Smooth muscle cell (in vitro differentiated cells): Measurements from ENCODE around the gene NDUFB7. TPM values are rescaled to one million over a fixed set of nuclear protein-coding genes. Genes with fewer than 3 reads are reported as not detected.

ENCODE experiments used
- DNase-seq: peaks from one replicate; lab custom pipeline; 2025; ENCODE audit not compliant: unreplicated experiment; lab: John Stamatoyannopoulos, UW
- H2AFZ ChIP-seq: fragments of 200-600 bp; sonication (generic); 2 replicates; pipeline ENCODE4 v1.6.0; 2016; ENCODE audit warnings: antibody characterized with exemption, low read depth, mild to moderate bottlenecking
- H3F3A ChIP-seq: fragments of 200-600 bp; sonication (generic); 2 replicates; pipeline ENCODE4 v1.6.0; 2017; ENCODE audit warnings: antibody characterized with exemption, low read depth
- H3K27ac ChIP-seq: fragments of 200-600 bp; sonication (generic); 2 replicates; pipeline ENCODE4 v1.5.1; 2016; ENCODE audit warnings: low read depth, mild to moderate bottlenecking
- H3K27me3 ChIP-seq: fragments of 200-600 bp; sonication (generic); 2 replicates; pipeline ENCODE4 v1.6.1; 2016; ENCODE audit warnings: low read depth, mild to moderate bottlenecking
- H3K36me3 ChIP-seq: fragments of 200-600 bp; sonication (generic); 2 replicates; pipeline ENCODE4 v1.5.1; 2016; ENCODE audit warnings: low read depth
- H3K4me1 ChIP-seq: fragments of 200-600 bp; sonication (generic); 2 replicates; pipeline ENCODE4 v1.5.1; 2016; ENCODE audit warnings: low read depth
- H3K4me2 ChIP-seq: fragments of 200-600 bp; sonication (generic); 2 replicates; pipeline ENCODE4 v1.6.0; 2016; ENCODE audit warnings: mild to moderate bottlenecking
- H3K4me3 ChIP-seq: fragments of 200-600 bp; sonication (generic); 2 replicates; pipeline ENCODE4 v1.5.1; 2016; ENCODE audit warnings: mild to moderate bottlenecking
- H3K79me2 ChIP-seq: fragments of 200-600 bp; sonication (generic); 2 replicates; pipeline ENCODE4 v1.6.0; 2016; ENCODE audit warnings: low read depth, mild to moderate bottlenecking
- H3K9ac ChIP-seq: fragments of 200-600 bp; sonication (generic); 2 replicates; pipeline ENCODE4 v1.6.0; 2016; ENCODE audit warnings: low read depth
- H3K9me3 ChIP-seq: fragments of 200-600 bp; sonication (generic); replicated peaks from 2 replicates; pipeline ENCODE4 v1.5.1; 2016; ENCODE audit warnings: low read depth
- H4K20me1 ChIP-seq: fragments of 200-600 bp; sonication (generic); 2 replicates; pipeline ENCODE4 v1.6.0; 2016; ENCODE audit warnings: low read depth
- WGBS: methylation state at CpG from one replicate; pipeline ENCODE4 v1.1.7; 2016; ENCODE audit warnings: low lambda C conversion rate; 5-methylcytosine and 5-hydroxymethylcytosine counted together
- microRNA counts: library from miRNA; unstranded; fragments of <30 nt; microRNA quantifications from one replicate; lab custom pipeline; 2016
- microRNA-seq: library from miRNA; unstranded; fragments of <30 nt; microRNA quantifications from one replicate; pipeline ENCODE4, GENCODE V29; 2016; ENCODE audit warnings: borderline number of aligned reads
- polyA plus RNA-seq: library from polyadenylated mRNA; unstranded; fragments of >200 nt; fragmentation: Nextera tagmentation; extraction: Ambion mirVana; gene quantifications from 2 replicates; pipeline ENCODE4 v1.2.1, GENCODE V29; 2016
- small RNA-seq: library from RNA; depleted of rRNA; stranded (forward); fragments of <200 nt; gene quantifications from one replicate; pipeline ENCODE3, GENCODE V24; 2014
- total RNA-seq: library from RNA; depleted of rRNA; stranded (reverse); fragments of >200 nt; gene quantifications from 2 replicates; pipeline ENCODE4 v1.2.3, GENCODE V29; 2014
- TF ChIP-seq, protein P1 (sequence below): fragments of 200-600 bp; sonication (generic); IDR thresholded peaks from 2 replicates; pipeline ENCODE4 v1.5.1; 2017; ENCODE audit warnings: borderline replicate concordance, mild to moderate bottlenecking, antibody characterized with exemption; ENCODE audit not compliant: insufficient read depth, poor library complexity, severe bottlenecking

The NDUFB7 gene
- total and polyA plus RNA-seq, 2 experiments from 2014 or later: 316 to 361 TPM

DNA sequence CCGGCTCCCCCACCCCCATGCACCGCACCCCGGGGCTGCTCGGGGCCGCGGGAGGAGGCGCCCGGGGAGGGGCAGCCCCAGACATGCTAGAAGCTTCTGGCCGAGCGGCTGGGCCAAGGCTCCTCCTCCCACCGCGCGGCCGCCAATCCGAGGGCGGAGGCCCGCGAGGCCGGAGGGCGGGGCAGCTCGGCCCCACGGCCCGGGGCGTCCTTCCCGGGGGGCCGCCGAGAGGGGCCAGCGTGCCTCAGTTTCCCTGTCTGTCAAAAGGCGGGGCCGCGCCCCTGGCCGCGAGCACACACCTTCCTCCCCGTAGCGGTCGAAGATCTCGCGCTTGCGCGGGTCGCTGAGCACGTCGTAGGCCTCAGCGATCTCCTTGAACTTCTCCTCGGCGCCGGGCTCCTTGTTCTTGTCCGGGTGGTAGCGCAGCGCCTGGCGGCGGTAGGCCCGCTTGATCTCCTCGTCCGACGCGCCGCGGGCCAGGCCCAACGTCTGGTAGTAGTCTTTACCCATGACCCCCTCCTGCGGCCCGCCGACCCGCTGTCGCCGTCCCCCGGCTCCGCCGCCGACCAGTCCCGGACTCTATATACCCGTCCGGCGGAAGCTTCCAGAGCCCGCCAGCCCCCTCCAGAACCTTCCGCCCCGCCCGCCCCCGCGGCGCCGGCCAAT is 53.9 kb downstream of the NDUFB7 start, which contains the start of gene DNAJB1:
Gene DNAJB1, minus strand, starts transcription at position 558 of the 666 bp plus-strand sequence. Its CDS starts 48 bp downstream, at position 510.
- Histone ChIP-seq H3K36me3 (peaks cover 7% of the 10 kb centered on the region), H3K9ac (peak within 1 kb of the TSS; percentile 97), H3K9me3 (no peaks in the 10 kb centered on the region), H3F3A (peaks cover 17% of the 10 kb centered on the region), H3K4me1 (peaks cover 9% of the 10 kb centered on the region), H3K79me2 (peaks cover 36% of the 10 kb centered on the region), H2AFZ (peak within 1 kb of the TSS; percentile 79), H3K27me3 (no peaks in the 10 kb centered on the region), H3K4me2 (peak within 1 kb of the TSS; percentile 95), H3K27ac (peak within 1 kb of the TSS; percentile 92), H4K20me1 (peaks cover 49% of the 10 kb centered on the region), H3K4me3 (peak within 1 kb of the TSS; percentile 88)
- DNase-seq: peak; percentile 100
- TF ChIP-seq, protein P1, sequence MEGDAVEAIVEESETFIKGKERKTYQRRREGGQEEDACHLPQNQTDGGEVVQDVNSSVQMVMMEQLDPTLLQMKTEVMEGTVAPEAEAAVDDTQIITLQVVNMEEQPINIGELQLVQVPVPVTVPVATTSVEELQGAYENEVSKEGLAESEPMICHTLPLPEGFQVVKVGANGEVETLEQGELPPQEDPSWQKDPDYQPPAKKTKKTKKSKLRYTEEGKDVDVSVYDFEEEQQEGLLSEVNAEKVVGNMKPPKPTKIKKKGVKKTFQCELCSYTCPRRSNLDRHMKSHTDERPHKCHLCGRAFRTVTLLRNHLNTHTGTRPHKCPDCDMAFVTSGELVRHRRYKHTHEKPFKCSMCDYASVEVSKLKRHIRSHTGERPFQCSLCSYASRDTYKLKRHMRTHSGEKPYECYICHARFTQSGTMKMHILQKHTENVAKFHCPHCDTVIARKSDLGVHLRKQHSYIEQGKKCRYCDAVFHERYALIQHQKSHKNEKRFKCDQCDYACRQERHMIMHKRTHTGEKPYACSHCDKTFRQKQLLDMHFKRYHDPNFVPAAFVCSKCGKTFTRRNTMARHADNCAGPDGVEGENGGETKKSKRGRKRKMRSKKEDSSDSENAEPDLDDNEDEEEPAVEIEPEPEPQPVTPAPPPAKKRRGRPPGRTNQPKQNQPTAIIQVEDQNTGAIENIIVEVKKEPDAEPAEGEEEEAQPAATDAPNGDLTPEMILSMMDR: no peak
- WGBS: under 1% methylated on average over 46 of the region's 82 CpGs

DNA sequence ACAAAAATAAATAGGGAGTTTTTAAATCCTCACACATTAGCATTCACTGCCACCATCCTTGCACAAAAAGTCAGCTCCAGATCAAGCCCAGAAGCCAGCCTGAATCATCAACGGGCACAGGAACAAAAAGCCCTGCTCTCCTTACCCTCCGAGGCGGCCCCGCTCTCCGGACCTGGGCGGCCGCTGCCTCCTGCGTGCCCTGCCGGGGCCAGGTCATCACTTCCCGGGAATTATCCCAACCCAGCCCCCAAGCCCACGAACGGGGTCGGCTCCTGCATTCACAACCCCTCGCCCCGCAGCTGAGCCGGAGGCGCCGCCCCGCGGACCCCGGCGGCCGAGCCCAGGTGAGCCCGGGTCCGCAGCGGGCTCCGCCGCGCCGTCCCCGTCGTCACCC is 54.4 kb downstream of the NDUFB7 start:
- Histone ChIP-seq H3K4me3 (peak overlapping the region; percentile 88), H3K27me3 (no peaks in the 10 kb centered on the region), H3K9ac (peak overlapping the region; percentile 97), H3F3A (peaks cover 18% of the 10 kb centered on the region), H3K36me3 (peaks cover 7% of the 10 kb centered on the region), H3K27ac (peak overlapping the region; percentile 92), H3K9me3 (no peaks in the 10 kb centered on the region), H3K79me2 (peaks cover 36% of the 10 kb centered on the region), H3K4me2 (peak overlapping the region; percentile 95), H2AFZ (no peak overlapping the region), H3K4me1 (peaks cover 9% of the 10 kb centered on the region), H4K20me1 (peaks cover 49% of the 10 kb centered on the region)
- 0% methylated on average over 16 of the region's 32 CpGs for WGBS
- TF ChIP-seq, protein P1: no peak
- peak; percentile 51 for DNase-seq

DNA sequence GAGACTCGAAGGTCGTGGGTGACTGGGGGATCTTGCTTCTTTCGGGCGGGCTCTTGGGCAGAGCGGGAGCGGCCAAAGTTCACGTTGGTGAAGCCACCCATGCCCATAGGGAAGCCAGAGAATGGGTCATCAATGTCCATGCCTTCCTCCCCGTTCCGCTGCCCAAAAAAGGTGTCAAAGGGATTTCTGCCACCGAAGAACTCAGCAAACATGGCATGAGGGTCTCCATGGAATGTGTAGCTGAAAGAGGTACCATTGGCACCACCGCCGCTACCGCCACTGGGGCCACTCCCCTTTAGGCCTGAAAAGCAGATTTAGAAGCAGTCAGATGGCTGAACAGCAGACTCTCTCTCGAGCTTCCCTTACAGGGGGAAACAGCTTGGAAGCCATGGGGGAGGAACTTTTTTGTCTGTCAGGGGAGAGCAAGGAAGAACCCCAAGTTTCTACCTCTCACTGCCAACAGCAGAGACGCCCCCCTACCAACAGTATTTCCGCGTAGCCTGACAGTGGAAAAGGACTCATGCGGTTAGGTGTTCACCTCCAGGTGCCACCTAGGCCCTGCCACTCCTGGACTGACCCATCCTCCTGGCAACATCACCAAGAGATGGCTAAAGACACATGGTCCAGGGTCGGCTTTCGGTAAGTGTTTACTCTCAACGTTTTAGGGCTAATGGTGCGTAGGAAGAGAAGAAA is 55.0 kb downstream of the NDUFB7 start:
- H3K4me1 ChIP-seq: peaks cover 9% of the 10 kb centered on the region
- no peak overlapping the region for H2AFZ ChIP-seq
- TF ChIP-seq, protein P1: no peak
- peak overlapping the region; percentile 97 for H3K9ac ChIP-seq
- H3K4me2 ChIP-seq: peak overlapping the region; percentile 95
- H3K79me2 ChIP-seq: peaks cover 36% of the 10 kb centered on the region
- H3K27ac ChIP-seq: peak overlapping the region; percentile 92
- H4K20me1 ChIP-seq: peaks cover 49% of the 10 kb centered on the region
- WGBS: 37% methylated on average over 22 of the region's 22 CpGs
- H3K27me3 ChIP-seq: no peaks in the 10 kb centered on the region
- peak overlapping the region; percentile 88 for H3K4me3 ChIP-seq
- peaks cover 7% of the 10 kb centered on the region for H3K36me3 ChIP-seq
- H3F3A ChIP-seq: peaks cover 18% of the 10 kb centered on the region
- DNase-seq: no peak
- no peaks in the 10 kb centered on the region for H3K9me3 ChIP-seq

MicroRNAs encoded within 50 kb of the gene (microRNA counts, 767-probe panel; counts per million panel counts)
- microRNA hsa-miR-639 (lab: Ali Mortazavi, UCI): 183 counts per million

Small RNAs within 50 kb of the gene (microRNA-seq; reads per million reads assigned to microRNA genes)
- not detected for gene MIR639

Small RNAs within 50 kb of the gene (small RNA-seq; reads per million reads assigned to genes)
- gene RN7SL842P: not detected

Other genes with a start within 250 kb of the NDUFB7 start
- gene ADGRE5, start 190.6 kb downstream of the NDUFB7 start, total RNA-seq: 2.6 and 3.0 TPM in 2 replicates
- gene ADGRE5, start 190.6 kb downstream of the NDUFB7 start, polyA plus RNA-seq: 5.5 and 5.6 TPM in 2 replicates
- gene DDX39A, start 152.7 kb downstream of the NDUFB7 start, total RNA-seq: 18.2 and 23.1 TPM in 2 replicates
- gene DDX39A, start 152.7 kb downstream of the NDUFB7 start, polyA plus RNA-seq: 38.0 and 54.6 TPM in 2 replicates
- 19.0 and 28.0 TPM in 2 replicates for gene PKN1, start 138.8 kb downstream of the NDUFB7 start, total RNA-seq
- gene PKN1, start 138.8 kb downstream of the NDUFB7 start, polyA plus RNA-seq: 64.8 and 72.2 TPM in 2 replicates
- gene PTGER1, start 96.7 kb downstream of the NDUFB7 start, total RNA-seq: 0.27 TPM in 1 of 2 replicates, not detected in the other
- 1.0 TPM in 1 of 2 replicates, not detected in the other for gene PTGER1, start 96.7 kb downstream of the NDUFB7 start, polyA plus RNA-seq
- 73.0 and 81.8 TPM in 2 replicates for gene GIPC1, start 75.9 kb downstream of the NDUFB7 start, total RNA-seq
- 142 and 178 TPM in 2 replicates for gene GIPC1, start 75.9 kb downstream of the NDUFB7 start, polyA plus RNA-seq
- gene DNAJB1, start 53.7 kb downstream of the NDUFB7 start, total RNA-seq: 96.1 and 114 TPM in 2 replicates
- gene DNAJB1, start 53.7 kb downstream of the NDUFB7 start, polyA plus RNA-seq: 152 and 175 TPM in 2 replicates
- 80.6 and 86.1 TPM in 2 replicates for gene TECR, start 42.5 kb downstream of the NDUFB7 start, total RNA-seq
- gene TECR, start 42.5 kb downstream of the NDUFB7 start, polyA plus RNA-seq: 216 and 252 TPM in 2 replicates
- not detected in 2 replicates for gene CLEC17A, start 11.0 kb upstream of the NDUFB7 start, total RNA-seq
- not detected in 2 replicates for gene CLEC17A, start 11.0 kb upstream of the NDUFB7 start, polyA plus RNA-seq
- not detected in 2 replicates for gene ADGRE3, start 102.8 kb upstream of the NDUFB7 start, total RNA-seq
- not detected in 2 replicates for gene ADGRE3, start 102.8 kb upstream of the NDUFB7 start, polyA plus RNA-seq
- gene ZNF333, start 118.0 kb upstream of the NDUFB7 start, total RNA-seq: 16.0 and 16.4 TPM in 2 replicates
- 14.8 and 15.8 TPM in 2 replicates for gene ZNF333, start 118.0 kb upstream of the NDUFB7 start, polyA plus RNA-seq
- 2.0 and 2.3 TPM in 2 replicates for gene ADGRE2, start 206.5 kb upstream of the NDUFB7 start, total RNA-seq
- gene ADGRE2, start 206.5 kb upstream of the NDUFB7 start, polyA plus RNA-seq: 3.3 and 3.6 TPM in 2 replicates